HepG2 (cell line): ENCODE results near the gene TAF6. TPM values are rescaled to one million over a fixed set of nuclear protein-coding genes. Genes with fewer than 3 reads are reported as not detected.
A peak's percentile ranks its signal among the peaks of the same experiment; 100 is the strongest.

Source experiments
- HNRNPH1 ChIP-seq: fragments of 200-400 bp; formaldehyde crosslinking; optimal IDR thresholded peaks from 2 replicates; pipeline ENCODE3; 2017; ENCODE audit warnings: mild to moderate bottlenecking, low read depth, low read length
- MBD4 ChIP-seq: IDR thresholded peaks from 2 replicates; pipeline ENCODE4 v1.6.1; 2012; ENCODE audit warnings: low read length, inconsistent platforms, borderline replicate concordance
- NFE2L1 ChIP-seq: sonication (generic); formaldehyde crosslinking; IDR thresholded peaks from 2 replicates; pipeline ENCODE4 v1.4.0; 2020; ENCODE audit warnings: missing genetic modification reagents, mild to moderate bottlenecking, borderline replicate concordance
- PRMT3 ChIP-seq: sonication (generic); formaldehyde crosslinking; IDR thresholded peaks from 2 replicates; pipeline ENCODE4 v1.8.1; 2022; ENCODE audit warnings: low read depth, mild to moderate bottlenecking, moderate library complexity, missing genetic modification reagents, borderline replicate concordance
- RBFOX2 ChIP-seq: fragments of 200-400 bp; formaldehyde crosslinking; IDR thresholded peaks from 2 replicates; pipeline ENCODE4 v1.6.1; 2017; ENCODE audit warnings: low read depth, mild to moderate bottlenecking, low read length
- SNAPC5 ChIP-seq: sonication (generic); formaldehyde crosslinking; IDR thresholded peaks from 2 replicates; pipeline ENCODE4 v1.8.1; 2023; ENCODE audit warnings: mild to moderate bottlenecking, missing genetic modification reagents, borderline replicate concordance
- SOX5 ChIP-seq: IDR thresholded peaks from 2 replicates; pipeline ENCODE4 v1.6.1; 2016; ENCODE audit warnings: borderline replicate concordance
- TGIF2 ChIP-seq: IDR thresholded peaks from 2 replicates; pipeline ENCODE4 v1.6.1; 2016; ENCODE audit warnings: control low read depth, missing compliant biosample characterization
- ZNF121 ChIP-seq: sonication (generic); formaldehyde crosslinking; IDR thresholded peaks from 2 replicates; pipeline ENCODE4 v1.5.0; 2020; ENCODE audit warnings: mild to moderate bottlenecking, missing genetic modification reagents
- ZNF343 ChIP-seq: sonication (generic); formaldehyde crosslinking; IDR thresholded peaks from 2 replicates; pipeline ENCODE4 v1.4.0; 2020; ENCODE audit warnings: mild to moderate bottlenecking, missing genetic modification reagents
- ZNF543 ChIP-seq: sonication (generic); formaldehyde crosslinking; IDR thresholded peaks from 2 replicates; pipeline ENCODE4 v1.4.0; 2020; ENCODE audit warnings: mild to moderate bottlenecking, missing genetic modification reagents
- ZNF644 ChIP-seq: IDR thresholded peaks from 2 replicates; pipeline ENCODE4 v1.6.1; 2016; ENCODE audit warnings: low read depth
- ZNF720 ChIP-seq: sonication (generic); formaldehyde crosslinking; IDR thresholded peaks from 2 replicates; pipeline ENCODE4 v1.4.0; 2020; ENCODE audit warnings: missing genetic modification reagents
- polyA plus RNA-seq, 8 experiments: library from polyadenylated mRNA; depleted of rRNA in 3 of 8; stranded (reverse) in 7 of 8; unstranded in 1 of 8; fragments of >200 nt; fragmentation: Illumina TruSeq in 4 of 8; extraction: Trizol in 4 of 8; gene quantifications; 2 replicates each; pipeline versions ENCODE4 v1.2.1 to v1.2.3, GENCODE V29; 2011 to 2016; ENCODE audit warnings: low read depth in 4 of 8, missing spikeins in 1 of 8, mixed read lengths in 1 of 8; ENCODE audit not compliant: insufficient read depth in 1 of 8
- total RNA-seq, 5 experiments: library from RNA; depleted of rRNA; stranded (reverse); fragments of >200 nt; fragmentation: Illumina TruSeq; extraction: Trizol; gene quantifications; 2 replicates each; pipeline ENCODE4 v1.2.3, GENCODE V29; 2016; ENCODE audit warnings: low read depth in 1 of 5
- TF ChIP-seq, protein P1 (sequence below): sonication (generic); IDR thresholded peaks from 2 replicates; pipeline ENCODE4 v1.6.1; 2016; ENCODE audit warnings: low read depth, borderline replicate concordance
- TF ChIP-seq, protein P2 (sequence below): sonication (generic); formaldehyde crosslinking; IDR thresholded peaks from 2 replicates; pipeline ENCODE4 v1.4.0; 2020; ENCODE audit warnings: mild to moderate bottlenecking, missing genetic modification reagents
- TF ChIP-seq, protein P3 (sequence below): sonication (generic); formaldehyde crosslinking; IDR thresholded peaks from one replicate; pipeline ENCODE4 v1.5.1; 2020; ENCODE audit warnings: mild to moderate bottlenecking, missing genetic modification reagents; ENCODE audit errors: not compliant biosample characterization
- TF ChIP-seq, protein P4 (sequence below): sonication (generic); formaldehyde crosslinking; IDR thresholded peaks from 2 replicates; pipeline ENCODE4 v1.5.0; 2020; ENCODE audit warnings: missing genetic modification reagents, mild to moderate bottlenecking, borderline replicate concordance

The TAF6 gene
- total and polyA plus RNA-seq, 2 of the 13 experiments (the other 11 are each of a cell fraction or from before 2014, with no cell fraction given), result 12.9 to 18.8 TPM

DNA sequence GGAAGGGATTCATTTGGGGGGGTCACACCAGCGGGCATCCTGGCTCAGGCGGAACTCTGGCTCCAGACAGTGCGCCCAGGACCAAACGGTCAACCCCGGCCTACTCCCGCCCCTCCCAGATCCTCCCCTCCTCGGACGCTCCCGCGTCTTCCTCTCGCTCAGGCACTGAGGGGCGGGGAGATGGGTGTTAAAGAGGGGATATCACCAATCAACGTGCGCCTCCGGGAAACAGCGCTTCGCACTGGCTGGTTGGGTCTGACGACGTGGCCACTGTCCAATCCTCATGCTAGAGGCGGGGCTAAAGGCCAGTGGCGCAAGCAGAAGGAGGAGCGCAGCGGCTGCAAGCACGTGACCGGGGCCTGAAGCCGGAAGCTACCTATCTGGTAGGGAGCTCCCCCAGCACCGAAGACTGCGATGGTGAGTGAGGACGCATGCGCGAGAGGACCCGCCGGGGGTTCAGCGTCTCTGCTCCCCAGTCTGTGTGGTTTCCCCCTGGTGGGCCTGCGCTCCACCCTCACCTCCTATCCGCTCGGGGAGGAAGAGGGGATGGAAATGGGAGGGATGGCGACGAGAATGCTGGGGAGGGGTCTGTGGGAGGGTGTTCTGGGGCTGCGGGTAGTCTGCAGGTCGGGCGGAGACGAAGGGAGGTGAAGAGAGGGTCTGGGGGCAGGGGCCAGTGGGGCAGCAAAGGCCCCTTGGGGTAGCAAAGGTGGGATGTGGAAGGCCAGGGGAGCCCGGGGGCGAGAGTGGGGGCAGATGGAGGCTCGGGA, 29.6 kb upstream of the TAF6 start, which contains the start of gene LAMTOR4 (continued):
- TF ChIP-seq, protein P1, sequence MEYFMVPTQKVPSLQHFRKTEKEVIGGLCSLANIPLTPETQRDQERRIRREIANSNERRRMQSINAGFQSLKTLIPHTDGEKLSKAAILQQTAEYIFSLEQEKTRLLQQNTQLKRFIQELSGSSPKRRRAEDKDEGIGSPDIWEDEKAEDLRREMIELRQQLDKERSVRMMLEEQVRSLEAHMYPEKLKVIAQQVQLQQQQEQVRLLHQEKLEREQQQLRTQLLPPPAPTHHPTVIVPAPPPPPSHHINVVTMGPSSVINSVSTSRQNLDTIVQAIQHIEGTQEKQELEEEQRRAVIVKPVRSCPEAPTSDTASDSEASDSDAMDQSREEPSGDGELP, result no peak
- no peak; the same call in 1 of the 2 replicates for TF ChIP-seq PRMT3 (CRISPR knock-in tag)
- TF ChIP-seq NFE2L1 (CRISPR knock-in tag), result no peak
- TF ChIP-seq TGIF2, result no peak
- no peak for TF ChIP-seq SNAPC5 (CRISPR knock-in tag)
- TF ChIP-seq ZNF720 (CRISPR knock-in tag), result no peak
- TF ChIP-seq HNRNPH1, result peak; percentile 88
- TF ChIP-seq, protein P2, sequence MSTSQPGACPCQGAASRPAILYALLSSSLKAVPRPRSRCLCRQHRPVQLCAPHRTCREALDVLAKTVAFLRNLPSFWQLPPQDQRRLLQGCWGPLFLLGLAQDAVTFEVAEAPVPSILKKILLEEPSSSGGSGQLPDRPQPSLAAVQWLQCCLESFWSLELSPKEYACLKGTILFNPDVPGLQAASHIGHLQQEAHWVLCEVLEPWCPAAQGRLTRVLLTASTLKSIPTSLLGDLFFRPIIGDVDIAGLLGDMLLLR (CRISPR knock-in tag), result no peak
- no peak for TF ChIP-seq ZNF543
- TF ChIP-seq, protein P3, sequence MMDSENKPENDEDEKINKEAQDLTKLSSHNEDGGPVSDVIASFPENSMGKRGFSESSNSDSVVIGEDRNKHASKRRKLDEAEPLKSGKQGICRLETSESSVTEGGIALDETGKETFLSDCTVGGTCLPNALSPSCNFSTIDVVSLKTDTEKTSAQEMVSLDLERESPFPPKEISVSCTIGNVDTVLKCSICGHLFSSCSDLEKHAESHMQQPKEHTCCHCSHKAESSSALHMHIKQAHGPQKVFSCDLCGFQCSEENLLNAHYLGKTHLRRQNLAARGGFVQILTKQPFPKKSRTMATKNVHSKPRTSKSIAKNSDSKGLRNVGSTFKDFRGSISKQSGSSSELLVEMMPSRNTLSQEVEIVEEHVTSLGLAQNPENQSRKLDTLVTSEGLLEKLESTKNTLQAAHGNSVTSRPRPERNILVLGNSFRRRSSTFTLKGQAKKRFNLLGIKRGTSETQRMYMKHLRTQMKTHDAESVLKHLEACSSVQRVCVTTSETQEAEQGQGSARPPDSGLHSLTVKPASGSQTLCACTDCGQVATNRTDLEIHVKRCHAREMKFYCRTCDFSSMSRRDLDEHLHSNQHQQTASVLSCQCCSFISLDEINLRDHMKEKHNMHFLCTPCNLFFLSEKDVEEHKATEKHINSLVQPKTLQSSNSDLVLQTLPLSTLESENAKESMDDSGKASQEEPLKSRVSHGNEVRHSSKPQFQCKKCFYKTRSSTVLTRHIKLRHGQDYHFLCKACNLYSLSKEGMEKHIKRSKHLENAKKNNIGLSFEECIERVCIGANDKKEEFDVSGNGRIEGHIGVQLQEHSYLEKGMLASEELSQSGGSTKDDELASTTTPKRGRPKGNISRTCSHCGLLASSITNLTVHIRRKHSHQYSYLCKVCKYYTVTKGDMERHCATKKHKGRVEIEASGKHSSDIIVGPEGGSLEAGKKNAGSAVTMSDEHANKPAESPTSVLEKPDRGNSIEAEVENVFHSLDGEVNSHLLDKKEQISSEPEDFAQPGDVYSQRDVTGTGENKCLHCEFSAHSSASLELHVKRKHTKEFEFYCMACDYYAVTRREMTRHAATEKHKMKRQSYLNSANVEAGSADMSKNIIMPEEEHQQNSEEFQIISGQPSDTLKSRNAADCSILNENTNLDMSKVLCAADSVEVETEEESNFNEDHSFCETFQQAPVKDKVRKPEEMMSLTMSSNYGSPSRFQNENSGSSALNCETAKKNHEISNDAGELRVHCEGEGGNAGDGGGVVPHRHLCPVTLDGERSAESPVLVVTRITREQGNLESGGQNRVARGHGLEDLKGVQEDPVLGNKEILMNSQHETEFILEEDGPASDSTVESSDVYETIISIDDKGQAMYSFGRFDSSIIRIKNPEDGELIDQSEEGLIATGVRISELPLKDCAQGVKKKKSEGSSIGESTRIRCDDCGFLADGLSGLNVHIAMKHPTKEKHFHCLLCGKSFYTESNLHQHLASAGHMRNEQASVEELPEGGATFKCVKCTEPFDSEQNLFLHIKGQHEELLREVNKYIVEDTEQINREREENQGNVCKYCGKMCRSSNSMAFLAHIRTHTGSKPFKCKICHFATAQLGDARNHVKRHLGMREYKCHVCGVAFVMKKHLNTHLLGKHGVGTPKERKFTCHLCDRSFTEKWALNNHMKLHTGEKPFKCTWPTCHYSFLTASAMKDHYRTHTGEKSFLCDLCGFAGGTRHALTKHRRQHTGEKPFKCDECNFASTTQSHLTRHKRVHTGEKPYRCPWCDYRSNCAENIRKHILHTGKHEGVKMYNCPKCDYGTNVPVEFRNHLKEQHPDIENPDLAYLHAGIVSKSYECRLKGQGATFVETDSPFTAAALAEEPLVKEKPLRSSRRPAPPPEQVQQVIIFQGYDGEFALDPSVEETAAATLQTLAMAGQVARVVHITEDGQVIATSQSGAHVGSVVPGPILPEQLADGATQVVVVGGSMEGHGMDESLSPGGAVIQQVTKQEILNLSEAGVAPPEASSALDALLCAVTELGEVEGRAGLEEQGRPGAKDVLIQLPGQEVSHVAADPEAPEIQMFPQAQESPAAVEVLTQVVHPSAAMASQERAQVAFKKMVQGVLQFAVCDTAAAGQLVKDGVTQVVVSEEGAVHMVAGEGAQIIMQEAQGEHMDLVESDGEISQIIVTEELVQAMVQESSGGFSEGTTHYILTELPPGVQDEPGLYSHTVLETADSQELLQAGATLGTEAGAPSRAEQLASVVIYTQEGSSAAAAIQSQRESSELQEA (CRISPR knock-in tag), result peak; percentile 81
- no peak for TF ChIP-seq ZNF121 (CRISPR knock-in tag)
- TF ChIP-seq RBFOX2, result peak; percentile 83
- no peak for TF ChIP-seq SOX5 (CRISPR knock-in tag)
- TF ChIP-seq MBD4, result no peak
- TF ChIP-seq ZNF343 (CRISPR knock-in tag), result no peak
- no peak for TF ChIP-seq ZNF644 (CRISPR knock-in tag)
- TF ChIP-seq, protein P4, sequence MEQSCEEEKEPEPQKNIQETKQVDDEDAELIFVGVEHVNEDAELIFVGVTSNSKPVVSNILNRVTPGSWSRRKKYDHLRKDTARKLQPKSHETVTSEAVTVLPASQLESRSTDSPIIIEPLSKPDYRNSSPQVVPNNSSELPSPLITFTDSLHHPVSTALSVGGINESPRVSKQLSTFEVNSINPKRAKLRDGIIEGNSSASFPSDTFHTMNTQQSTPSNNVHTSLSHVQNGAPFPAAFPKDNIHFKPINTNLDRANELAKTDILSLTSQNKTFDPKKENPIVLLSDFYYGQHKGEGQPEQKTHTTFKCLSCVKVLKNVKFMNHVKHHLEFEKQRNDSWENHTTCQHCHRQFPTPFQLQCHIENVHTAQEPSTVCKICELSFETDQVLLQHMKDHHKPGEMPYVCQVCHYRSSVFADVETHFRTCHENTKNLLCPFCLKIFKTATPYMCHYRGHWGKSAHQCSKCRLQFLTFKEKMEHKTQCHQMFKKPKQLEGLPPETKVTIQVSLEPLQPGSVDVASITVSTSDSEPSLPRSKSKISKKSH (CRISPR knock-in tag), result 0 out of 2 replicates have a peak, but pooled peaks have one; percentile 2
